Upper lobe of left lung (tissue), 6 donors: ENCODE data around the gene CEP131. TPM values are rescaled to one million over a fixed set of nuclear protein-coding genes. Genes with fewer than 3 reads are reported as not detected.

Experiments
- ATAC-seq, 2 donors: fragments of 200-7000 bp; cut with Tn5 transposase; one replicate each; pipeline ENCODE4 v1.9.1; 2022; ENCODE audit warnings: mild to moderate bottlenecking in 2 of 2, moderate library complexity in 2 of 2; ENCODE audit not compliant: low FRiP score in 2 of 2
- DNase-seq, 2 donors: peaks; one replicate each; pipeline ENCODE4 v3.0.0-alpha.2; 2019 to 2020
- H3K27ac ChIP-seq, 4 donors: fragments of 200-600 bp; sonication (generic); one replicate each; pipeline ENCODE4 v1.5.1; 2016 to 2019
- H3K27me3 ChIP-seq, 4 donors: fragments of 200-600 bp; sonication (generic); one replicate each; pipeline ENCODE4 v1.5.1; 2017 to 2019
- H3K36me3 ChIP-seq, 4 donors: fragments of 200-600 bp; sonication (generic); one replicate each; pipeline ENCODE4 v1.5.1; 2016 to 2019
- H3K4me1 ChIP-seq, 4 donors: fragments of 200-600 bp; sonication (generic); one replicate each; pipeline ENCODE4 v1.5.1; 2018 to 2019
- H3K4me3 ChIP-seq, 4 donors: fragments of 200-600 bp; sonication (generic); one replicate each; pipeline ENCODE4 v1.5.1; 2017 to 2019; ENCODE audit warnings: mild to moderate bottlenecking in 2 of 4, moderate library complexity in 1 of 4
- H3K9me3 ChIP-seq, 4 donors: fragments of 200-600 bp; sonication (generic); one replicate each; pipeline ENCODE4 v1.5.1; 2018 to 2019
- CTCF ChIP-seq, 6 experiments: fragments of 450-650 bp in 4 of 6; fragments of 200-600 bp in 2 of 6; sonication (generic) in 2 of 6; IDR thresholded peaks; one replicate each; pipeline ENCODE4 v1.5.1; 2016 to 2019; ENCODE audit warnings: antibody characterized with exemption in 6 of 6
- EP300 ChIP-seq, 4 donors: sonication (generic); formaldehyde crosslinking; IDR thresholded peaks; one replicate each; pipeline ENCODE4 v1.5.1; 2017; ENCODE audit warnings: antibody characterized with exemption in 4 of 4, control low read depth in 2 of 4
- POLR2A ChIP-seq, 4 donors: fragments of 450-650 bp; IDR thresholded peaks; one replicate each; pipeline ENCODE4 v1.5.1; 2016 to 2017; ENCODE audit warnings: antibody characterized with exemption in 4 of 4, mild to moderate bottlenecking in 2 of 4
- POLR2AphosphoS5 ChIP-seq, 2 donors: sonication (generic); formaldehyde crosslinking; IDR thresholded peaks; one replicate each; pipeline ENCODE4 v1.5.1; 2017; ENCODE audit warnings: antibody characterized with exemption in 2 of 2
- WGBS, 2 donors: methylation state at CpG; one replicate each; pipeline ENCODE4 v1.1.5; 2017 to 2018; 5-methylcytosine and 5-hydroxymethylcytosine counted together
- total RNA-seq, 6 donors: library from RNA; depleted of rRNA in 4 of 6; stranded (reverse); fragments of >200 nt in 4 of 6; gene quantifications; one replicate each; pipeline versions ENCODE4 v1.1.0 to v1.2.1, GENCODE V29; 2016 to 2021
- donor health status: DM: no; HTN: no; CAD: no; lungs with moderate emphysema.
- donor health status: DM: no; HTN: yes; CAD: no; lungs with severe emphysema.

The CEP131 gene
- total RNA-seq, 6 donors from 2014 or later = 5.3 to 55.5 (median 12.6) TPM

GRCh38 chr17:81194941-81195901, 27.5 kb downstream of the CEP131 start:
- no peaks in the 10 kb centered on the region for H3K27me3 ChIP-seq
- DNase-seq (peak in 1 of 2 donors; percentile 74), ATAC-seq (no peak)
- H3K4me3 ChIP-seq = no peak overlapping the region
- H3K36me3 ChIP-seq = peaks cover 0 to 21% (median 6%) of the 10 kb centered on the region in 4 donors
- H3K27ac ChIP-seq = no peak overlapping the region
- TF ChIP-seq CTCF (IDR thresholded peaks at IDR 0.05) (no peak), POLR2A (IDR thresholded peaks at IDR 0.05) (no peak), POLR2AphosphoS5 (IDR thresholded peaks at IDR 0.05) (no peak)
- peaks cover 4 to 37% (median 29%) of the 10 kb centered on the region in 4 donors for H3K4me1 ChIP-seq
- 94 to 98% methylated on average over 20 to 30 of the region's 37 CpGs for WGBS, 2 donors
- no peaks in the 10 kb centered on the region for H3K9me3 ChIP-seq

GRCh38 chr17:81194225-81194760, 28.5 kb downstream of the CEP131 start:
- DNase-seq (peak in 1 of 2 donors; percentile 76), ATAC-seq (no peak)
- Histone ChIP-seq H3K36me3 (peaks cover 0 to 26% (median 8%) of the 10 kb centered on the region in 4 donors), H3K27ac (no peak overlapping the region), H3K27me3 (no peaks in the 10 kb centered on the region), H3K9me3 (no peaks in the 10 kb centered on the region), H3K4me3 (no peak overlapping the region), H3K4me1 (peaks cover 4 to 30% (median 24%) of the 10 kb centered on the region in 4 donors)
- TF ChIP-seq POLR2AphosphoS5 (IDR thresholded peaks at IDR 0.05) (no peak), EP300 (IDR thresholded peaks at IDR 0.05) (no peak), CTCF (IDR thresholded peaks at IDR 0.05) (no peak), POLR2A (IDR thresholded peaks at IDR 0.05) (no peak)
- WGBS, 2 donors = 92 to 93% methylated on average over 13 to 18 of the region's 21 CpGs

- no peak overlapping the region for H3K27ac ChIP-seq
- WGBS, 2 donors = 76 to 87% methylated on average over 20 to 21 of the region's 38 CpGs
- peaks cover 0 to 20% (median 9%) of the 10 kb centered on the region in 4 donors for H3K36me3 ChIP-seq
- H3K4me3 ChIP-seq = no peak overlapping the region
- DNase-seq (peak; percentile 43 to 82), ATAC-seq (peak in 1 of 2 donors; percentile 2)
- H3K27me3 ChIP-seq = no peaks in the 10 kb centered on the region
- TF ChIP-seq POLR2AphosphoS5 (IDR thresholded peaks at IDR 0.05) = peak in 1 of 2 donors; percentile 14
- no peak for TF ChIP-seq EP300 (IDR thresholded peaks at IDR 0.05)
- peaks cover 4 to 24% (median 19%) of the 10 kb centered on the region in 4 donors for H3K4me1 ChIP-seq
- H3K9me3 ChIP-seq = no peaks in the 10 kb centered on the region
Observed at GRCh38 chr17:81193470-81194224, 29.1 kb downstream of the CEP131 start.

GRCh38 chr17:81193051-81193410, 29.7 kb downstream of the CEP131 start:
- no peaks in the 10 kb centered on the region for H3K27me3 ChIP-seq
- H3K27ac ChIP-seq = no peak overlapping the region
- WGBS, 2 donors = 91% methylated on average over 10 of the region's 17 CpGs; no CpG with 5 or more reads in 1 of the 2 donors
- DNase-seq (peak in 1 of 2 donors; percentile 69), ATAC-seq (no peak)
- H3K4me3 ChIP-seq = no peak overlapping the region
- H3K36me3 ChIP-seq = peaks cover 0 to 20% (median 9%) of the 10 kb centered on the region in 4 donors
- no peaks in the 10 kb centered on the region for H3K9me3 ChIP-seq
- H3K4me1 ChIP-seq = peaks cover 0 to 23% (median 15%) of the 10 kb centered on the region in 4 donors
- no peak for TF ChIP-seq POLR2A (IDR thresholded peaks at IDR 0.05)
- TF ChIP-seq EP300 (IDR thresholded peaks at IDR 0.05) = no peak
- TF ChIP-seq CTCF (IDR thresholded peaks at IDR 0.05) = no peak
- TF ChIP-seq POLR2AphosphoS5 (IDR thresholded peaks at IDR 0.05) = no peak
